ENCODE data around the gene MCC.

The MCC gene

DNA sequence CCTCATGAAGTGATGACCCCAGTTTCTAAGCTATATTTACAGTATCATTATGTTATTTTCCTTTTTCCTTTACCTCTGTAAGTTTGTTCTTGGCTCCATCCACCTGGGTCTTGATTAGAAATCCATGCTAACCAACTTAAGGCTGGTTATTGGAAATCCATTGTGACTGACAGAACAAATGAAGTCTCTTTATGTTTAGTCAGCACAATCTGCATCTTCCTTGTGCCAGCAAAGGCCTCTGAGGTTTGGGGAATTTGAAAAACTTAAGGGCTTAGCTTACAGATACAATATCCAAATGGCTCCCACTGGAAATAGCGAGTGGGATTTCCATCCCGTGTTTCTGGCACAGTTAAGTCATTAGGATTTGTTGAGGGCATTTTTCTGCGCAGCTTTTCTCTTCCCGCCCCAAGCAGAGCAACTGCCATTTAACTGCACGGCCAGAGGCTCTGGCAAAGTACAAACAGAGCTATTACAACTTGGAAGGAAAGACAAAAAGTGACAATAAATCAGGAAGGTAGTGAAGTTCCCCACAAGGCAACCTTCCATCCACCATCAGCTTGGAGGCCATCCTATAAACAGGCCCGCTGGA lies 447.5 kb downstream of the MCC start:
- FAIRE-seq, result no peak

DNA sequence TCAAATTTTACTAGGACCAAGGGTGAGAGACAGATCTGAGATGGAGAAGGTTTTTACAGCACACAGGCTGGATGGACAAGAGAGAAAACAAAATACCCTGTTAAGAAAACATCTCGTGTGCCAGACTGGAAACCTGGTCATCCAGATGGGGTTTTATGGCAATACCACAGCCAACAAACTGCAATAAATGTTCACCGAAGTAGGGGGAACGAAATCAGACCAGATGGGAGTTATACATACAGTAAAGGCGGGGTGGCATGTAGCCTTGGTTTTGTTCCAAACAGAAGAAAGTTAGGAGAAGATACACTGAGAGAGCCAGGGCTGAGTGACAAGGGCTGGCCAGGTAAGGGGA lies 448.3 kb downstream of the MCC start:
- no peak for FAIRE-seq

GRCh38 chr5:113039229-113039933 lies 448.9 kb downstream of the MCC start:
- no peak for FAIRE-seq

DNA sequence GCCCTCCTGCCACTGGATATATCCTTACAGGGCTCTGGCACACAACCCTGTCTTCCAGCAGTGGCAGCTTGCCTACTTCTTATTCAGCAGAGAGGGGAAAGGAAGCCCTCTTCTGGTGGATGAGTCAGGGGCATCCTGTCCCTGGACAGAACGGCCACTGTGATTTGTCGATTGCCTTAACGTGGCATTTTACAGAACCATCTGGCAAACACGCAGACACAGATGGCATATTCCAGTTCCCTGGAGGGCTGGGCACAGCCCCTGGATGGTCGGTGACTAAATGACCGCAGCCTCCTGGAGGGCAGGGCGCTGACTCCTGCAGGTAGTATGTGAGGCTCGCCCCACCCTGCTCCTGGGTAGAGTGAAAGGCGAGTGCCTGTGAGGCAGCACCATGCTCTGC lies 449.5 kb downstream of the MCC start:
- no peak for FAIRE-seq

DNA sequence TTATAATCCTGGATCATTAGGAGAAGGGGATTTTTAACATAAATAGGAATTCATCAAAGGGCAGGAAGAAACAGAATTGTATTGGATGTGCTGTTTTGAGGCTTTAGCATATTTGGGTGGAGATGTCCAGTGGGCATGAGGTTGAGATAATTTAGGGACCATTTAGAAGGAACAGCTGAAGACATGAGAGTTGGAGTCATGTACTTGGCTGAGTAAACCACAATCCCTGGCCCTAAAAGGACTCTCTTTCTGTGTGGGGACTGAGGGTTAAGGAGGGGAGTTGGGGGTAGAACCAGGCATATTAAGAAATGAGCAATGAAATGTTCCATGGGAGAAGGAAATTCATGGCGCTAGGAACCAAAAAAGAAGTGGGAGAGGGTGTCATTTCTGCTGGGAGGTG lies 450.1 kb downstream of the MCC start:
- FAIRE-seq, result no peak

DNA sequence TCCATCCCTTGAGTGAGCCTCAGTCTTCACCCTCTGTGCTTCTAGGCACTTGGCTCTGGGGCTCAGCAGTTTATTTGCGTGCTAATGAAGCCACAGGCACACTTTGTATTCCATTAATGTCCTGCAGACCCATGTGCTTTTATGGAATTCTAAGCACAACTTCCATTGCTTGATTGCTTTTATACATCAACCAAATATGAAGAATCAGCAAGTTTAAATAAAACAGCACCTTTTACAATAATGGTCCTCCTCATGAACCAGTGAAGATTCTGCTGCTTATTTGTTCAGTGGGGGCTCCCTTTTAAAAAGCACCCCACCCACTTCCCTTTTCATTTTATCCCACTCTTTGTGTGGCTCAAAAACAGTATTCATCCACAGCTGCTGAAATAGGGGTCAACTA lies 451.4 kb downstream of the MCC start:
- no peak for FAIRE-seq

DNA sequence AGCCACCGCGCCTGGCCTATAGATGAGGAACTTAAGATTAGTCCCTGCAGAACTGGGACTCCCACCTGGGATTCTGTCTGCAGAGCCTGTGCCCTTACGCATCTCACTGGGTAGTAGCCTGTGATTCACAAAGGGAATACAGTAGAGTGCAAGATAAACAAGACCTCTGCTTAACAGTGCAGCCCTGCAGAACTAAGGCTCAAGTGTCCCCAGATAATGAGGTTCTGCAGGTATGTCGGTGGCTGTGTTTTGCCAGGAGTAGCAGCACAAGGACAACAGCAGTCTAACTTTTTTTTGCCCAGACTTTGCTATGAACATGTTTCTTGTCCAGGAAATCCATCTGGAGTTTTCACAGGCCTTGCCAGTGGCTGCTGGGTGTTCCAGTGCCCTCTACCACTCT lies 451.9 kb downstream of the MCC start:
- no peak for FAIRE-seq

DNA sequence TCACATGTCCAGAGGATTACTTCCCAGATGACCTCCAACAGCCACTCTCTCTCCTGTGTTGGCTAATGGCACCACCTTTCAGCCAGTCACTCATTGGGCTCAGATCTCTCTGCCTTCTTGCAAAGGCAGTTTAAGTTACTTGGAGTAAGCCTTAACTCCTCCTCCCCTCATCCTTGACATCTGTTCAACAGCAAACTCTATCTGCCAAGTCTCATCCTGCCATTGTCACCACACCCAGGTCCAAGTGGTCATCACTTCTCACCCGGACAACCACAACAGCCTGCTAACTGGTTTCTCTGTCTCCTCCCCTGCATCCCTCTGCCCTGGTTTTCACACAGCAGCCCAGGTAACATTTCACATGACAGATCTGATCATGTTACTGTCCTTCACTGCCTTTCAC lies 453.2 kb downstream of the MCC start:
- FAIRE-seq, result no peak

- no peak for FAIRE-seq
Observed at GRCh38 chr5:113034182-113034773, 454.0 kb downstream of the MCC start.

- FAIRE-seq, result no peak
Observed at GRCh38 chr5:113031557-113031956, 456.7 kb downstream of the MCC start.

DNA sequence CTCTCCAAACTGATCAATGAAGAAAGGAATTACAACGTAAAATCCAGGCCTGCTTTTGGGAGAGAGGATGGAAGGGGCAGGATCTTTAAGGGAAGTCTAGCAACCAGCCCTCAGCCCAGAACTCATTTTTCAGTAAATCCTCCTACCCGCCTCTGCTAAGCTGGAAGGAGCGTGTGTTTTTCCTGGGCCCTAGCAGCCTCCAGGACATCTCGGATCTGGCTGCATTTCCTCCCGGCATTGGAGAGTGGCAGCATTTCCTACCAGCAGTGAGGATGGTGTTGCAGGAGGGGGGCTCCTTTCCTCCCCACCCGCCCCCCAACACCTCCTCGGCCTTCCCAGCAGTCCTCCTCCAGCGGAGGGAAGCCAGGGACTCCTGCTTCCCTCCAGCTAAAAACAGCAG lies 457.1 kb downstream of the MCC start:
- FAIRE-seq, result no peak

DNA sequence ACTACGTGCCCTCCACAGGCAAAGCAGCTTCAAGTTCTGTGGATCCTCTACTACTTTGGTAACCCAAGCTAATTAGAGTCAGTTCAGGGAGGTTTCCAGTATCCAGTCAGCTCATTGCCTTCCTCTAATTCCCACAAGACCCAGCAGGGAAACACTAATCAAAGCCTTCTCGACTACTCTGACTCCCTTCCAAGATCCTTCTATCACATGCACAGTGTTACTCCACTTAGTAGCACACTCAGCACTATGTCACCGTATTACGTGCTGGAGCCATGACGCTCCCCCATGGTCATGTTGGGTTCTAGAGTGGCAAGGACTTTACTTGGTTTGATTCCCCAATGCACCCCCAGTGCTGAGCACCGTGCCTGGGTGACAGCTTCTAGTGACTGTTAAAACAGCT lies 458.6 kb downstream of the MCC start:
- no peak for FAIRE-seq

GRCh38 chr5:113027431-113027830 lies 460.8 kb downstream of the MCC start:
- no peak for FAIRE-seq

DNA sequence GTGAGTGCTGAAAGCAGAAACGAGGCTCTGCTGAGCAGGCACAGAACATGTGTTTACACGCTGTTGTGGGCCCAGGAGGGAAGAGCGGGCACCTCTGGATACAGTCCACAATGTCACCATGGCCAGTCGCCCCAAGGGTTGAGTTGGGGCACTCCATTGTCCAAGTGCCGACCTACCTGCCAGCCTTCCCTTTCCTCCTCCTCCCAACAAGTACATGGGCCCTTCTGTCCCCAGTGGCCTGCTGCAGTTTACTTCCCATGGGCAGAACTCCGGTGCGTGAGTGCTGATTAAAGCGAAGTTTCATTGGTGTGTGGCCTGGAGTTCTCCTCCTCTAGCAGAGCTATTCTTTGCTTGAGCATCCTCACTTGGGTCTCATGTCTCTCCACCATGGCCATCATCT lies 461.2 kb downstream of the MCC start:
- no peak for FAIRE-seq

DNA sequence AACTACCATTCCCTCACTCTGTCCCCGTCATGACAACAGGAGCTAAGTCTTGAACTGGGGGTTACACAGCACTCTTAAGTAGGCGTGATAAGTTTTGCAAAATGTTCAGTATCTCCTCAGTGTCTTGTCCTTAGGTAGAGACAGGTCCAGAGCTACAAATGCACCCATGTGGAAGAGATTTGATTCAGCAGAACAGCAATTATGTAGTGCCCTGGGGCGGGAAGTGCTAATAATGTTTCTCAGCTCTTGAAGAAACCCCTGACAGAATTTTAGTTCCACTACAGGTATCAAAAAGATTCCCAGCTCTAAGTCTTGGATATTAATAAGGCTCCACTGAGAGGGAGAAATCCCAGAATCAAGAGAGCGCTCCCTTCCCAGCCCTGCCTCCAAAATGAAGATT lies 462.0 kb downstream of the MCC start:
- no peak for FAIRE-seq

- FAIRE-seq, result no peak
Observed at GRCh38 chr5:113025596-113025995, 462.7 kb downstream of the MCC start.

DNA sequence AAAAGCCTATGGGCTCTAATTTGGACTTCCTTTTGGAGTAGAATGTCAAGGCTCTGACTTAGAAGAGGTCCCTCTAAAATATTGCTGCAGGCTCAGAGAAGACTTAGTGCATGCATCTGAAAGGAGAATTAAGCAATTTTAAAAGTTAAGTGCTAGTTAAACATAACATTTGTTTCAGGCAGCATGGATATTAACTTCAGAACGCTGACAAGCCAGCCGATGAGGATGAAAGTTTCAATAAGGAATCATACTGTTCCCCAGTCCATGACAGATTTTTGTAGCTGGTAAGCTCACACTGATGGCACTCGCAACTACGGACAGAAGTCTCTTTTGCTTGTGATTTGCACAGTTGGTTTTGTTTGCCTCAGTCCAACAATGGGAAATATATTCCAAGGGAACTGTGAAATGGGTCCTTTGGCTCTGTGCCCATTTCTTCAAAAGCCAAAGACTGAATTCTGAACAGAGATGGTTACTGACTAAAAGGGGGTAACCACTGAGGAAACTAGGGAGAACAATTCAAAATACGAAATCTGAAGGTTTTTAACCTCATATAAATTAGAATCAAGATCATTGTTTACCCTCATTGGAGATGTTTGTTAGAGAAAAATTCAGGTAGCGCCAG lies 464.1 kb downstream of the MCC start:
- no peak for FAIRE-seq

DNA sequence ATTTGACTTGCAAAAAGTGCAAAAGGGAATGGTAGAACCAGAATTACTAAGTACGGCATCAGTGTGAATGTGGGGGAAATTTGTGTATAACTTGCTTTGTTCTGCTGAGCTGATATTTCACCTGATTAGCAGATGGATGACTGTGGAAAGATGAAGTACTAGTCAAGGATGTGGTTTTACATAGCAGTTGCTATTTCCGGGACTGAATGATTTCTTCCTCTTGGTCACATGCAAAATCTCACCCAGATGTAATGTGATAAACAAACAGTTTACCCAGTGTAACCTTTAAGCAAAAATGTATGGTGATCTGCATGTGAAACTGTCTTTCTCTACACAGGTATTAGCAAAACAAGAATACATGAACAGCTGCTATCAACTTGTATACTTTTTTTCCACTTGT lies 465.6 kb downstream of the MCC start:
- FAIRE-seq, result no peak

DNA sequence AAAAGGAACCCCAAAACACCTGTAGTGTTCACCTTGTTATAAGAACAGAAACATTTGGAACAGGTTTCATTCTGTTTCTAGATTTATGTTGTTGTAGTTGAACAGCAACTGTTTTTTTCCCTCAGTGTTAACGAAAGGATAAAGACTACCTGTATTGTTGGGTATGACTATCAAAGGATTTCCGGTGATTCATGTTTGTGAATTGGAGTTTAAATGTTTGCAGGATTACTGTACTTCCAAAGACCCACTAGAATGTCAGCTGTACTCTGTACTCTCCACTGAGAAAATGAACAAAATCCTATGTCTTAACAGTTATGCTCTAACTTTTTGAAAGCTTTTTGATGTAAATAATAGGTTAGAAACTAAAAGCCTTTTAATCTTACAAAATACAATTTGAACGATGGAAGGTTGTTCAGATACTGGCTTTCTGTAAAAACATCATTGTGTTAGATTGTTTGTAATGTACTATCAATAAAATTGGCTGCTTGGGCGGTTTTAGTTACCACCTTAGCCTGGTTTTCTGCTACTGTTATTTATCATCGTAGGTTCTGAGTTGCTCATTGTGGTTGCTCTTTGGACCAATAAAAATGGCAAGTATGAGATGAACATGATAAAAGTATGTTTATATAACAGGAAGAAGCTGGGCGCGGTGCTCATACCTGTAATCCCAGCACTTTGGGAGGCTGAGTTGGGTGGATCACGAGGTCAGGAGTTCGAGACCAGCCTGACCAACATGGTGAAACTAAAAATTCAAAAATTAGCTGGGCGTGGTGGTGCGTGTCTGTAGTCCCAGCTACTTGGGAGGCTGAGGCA lies 467.6 kb downstream of the MCC start:
- no peak for FAIRE-seq

DNA sequence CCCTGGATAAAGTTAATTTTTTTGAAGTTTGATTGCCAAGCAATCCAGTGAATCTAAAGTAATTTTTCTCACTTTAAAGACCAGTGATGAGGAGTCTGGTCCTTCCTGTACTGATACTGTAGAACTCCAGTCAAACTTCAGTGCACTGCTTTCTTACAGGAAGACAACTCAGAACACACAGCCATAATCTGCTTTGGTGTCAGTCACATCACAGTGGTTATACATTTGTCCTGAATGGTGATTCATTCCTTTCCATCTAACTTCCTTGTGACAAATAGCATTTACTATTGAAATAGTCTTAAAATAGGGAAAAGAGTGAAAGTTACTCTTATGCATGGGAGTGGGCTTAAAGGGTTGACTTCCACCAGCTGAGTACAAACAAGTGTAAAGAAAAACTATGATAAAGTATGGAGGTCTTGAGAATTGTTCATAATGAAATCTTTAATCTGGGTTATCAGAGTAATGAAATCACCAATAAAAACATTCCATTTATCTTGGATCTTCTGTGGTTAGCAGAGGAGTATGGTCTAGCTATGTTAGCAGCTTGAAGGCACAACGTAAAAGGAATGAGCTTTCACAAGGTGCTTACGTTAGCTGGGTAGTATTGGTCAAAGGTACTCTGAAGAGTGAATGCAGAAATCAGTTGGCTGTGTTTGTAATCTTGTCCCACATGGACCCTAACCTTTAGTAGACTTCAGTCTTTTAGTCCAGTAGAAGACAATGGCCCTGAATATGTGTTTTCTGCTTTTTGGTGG lies 470.2 kb downstream of the MCC start:
- no peak for FAIRE-seq

DNA sequence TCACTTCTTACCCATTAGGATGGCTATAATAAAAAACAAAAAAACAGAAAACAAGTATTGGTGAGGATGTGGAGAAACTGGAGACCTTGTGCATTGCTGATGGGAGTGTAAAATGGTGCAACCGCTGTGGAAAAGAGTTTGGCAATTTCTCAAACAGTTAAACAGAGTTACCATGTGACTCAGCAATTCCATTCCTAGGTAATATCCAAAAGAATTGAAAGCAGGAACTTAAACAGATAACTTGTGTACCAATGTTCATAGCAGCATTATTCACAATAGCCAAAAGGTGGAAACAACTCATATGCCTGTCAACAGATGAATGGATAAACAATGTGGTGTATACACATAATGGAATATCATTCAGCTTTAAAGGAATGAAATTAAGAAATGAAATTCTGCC lies 482.8 kb downstream of the MCC start:
- FAIRE-seq, result no peak

- FAIRE-seq, result no peak
Observed at GRCh38 chr5:113003763-113004162, 484.5 kb downstream of the MCC start.

DNA sequence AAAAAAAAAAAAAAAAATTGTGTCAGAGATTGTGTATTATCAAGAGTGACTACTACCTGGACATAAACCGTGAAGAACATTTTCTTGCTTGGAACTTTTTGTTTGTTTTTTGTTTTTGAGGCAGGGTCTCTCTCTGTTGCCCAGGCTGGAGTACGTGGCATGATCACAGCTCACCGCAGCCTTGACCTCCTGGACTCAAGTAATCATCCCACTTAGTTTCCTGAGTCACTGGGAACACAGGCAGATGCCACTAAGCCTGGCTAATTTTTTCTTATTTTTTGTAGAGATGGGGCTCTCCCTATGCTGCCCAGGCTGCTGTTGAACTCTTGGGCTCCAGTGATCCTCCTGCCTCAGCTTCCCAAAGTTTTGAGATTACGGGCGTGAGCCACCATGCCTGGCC lies 485.8 kb downstream of the MCC start:
- FAIRE-seq, result no peak

Measured in A204.1 (cell line).